ENCODE measurements around the gene VTN.

The VTN gene

DNA sequence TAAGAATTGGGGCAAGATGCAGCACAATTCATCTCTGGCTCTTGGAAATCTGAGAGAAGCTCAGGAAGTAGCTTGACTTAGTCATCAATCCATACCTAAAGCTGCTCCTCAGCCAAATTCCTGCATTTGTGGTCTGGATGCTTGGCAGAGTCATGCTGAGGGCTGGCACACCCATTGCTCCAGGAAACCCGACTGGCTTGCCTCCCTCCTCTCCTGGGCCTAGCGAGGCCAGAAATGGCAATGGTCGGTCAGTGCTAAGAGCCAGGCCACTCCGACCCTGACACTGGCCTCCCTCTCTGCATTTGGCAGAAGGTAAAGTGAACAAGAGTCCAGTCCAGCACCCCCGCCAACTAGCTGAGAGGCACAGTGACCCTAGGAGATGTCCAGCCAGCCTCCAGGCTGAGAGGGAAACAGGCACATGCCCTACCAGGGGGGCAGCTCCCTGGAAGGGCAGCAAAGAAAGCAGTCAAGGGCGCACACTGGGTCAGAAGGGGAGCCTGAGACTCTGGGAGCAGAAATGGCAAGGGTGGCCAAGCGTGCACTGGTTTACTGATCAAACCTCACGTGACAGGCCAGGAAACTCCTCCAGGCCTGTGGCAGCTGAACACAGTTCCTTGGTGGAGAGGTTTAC is 22.7 kb downstream of the VTN start:
- no peak overlapping the region for H3K4me3 ChIP-seq
- peaks cover 0 to 30% (median 14%) of the 10 kb centered on the region in 4 donors for H3K4me1 ChIP-seq
- H3K27me3 ChIP-seq = no peaks in the 10 kb centered on the region
- intact Hi-C loops (cut with DNase I; ENCODE audit: low total_unique reads) = no loop called here
- peak overlapping the region; percentile 33 to 39 for H3K27ac ChIP-seq
- no peak for TF ChIP-seq CTCF (IDR thresholded peaks at IDR 0.05)
- H3K9me3 ChIP-seq = no peaks in the 10 kb centered on the region
- no peak for DNase-seq
- H3K36me3 ChIP-seq = peaks cover 32 to 100% (median 98%) of the 10 kb centered on the region in 3 donors

- Histone ChIP-seq H3K4me3 (no peak overlapping the region), H3K27me3 (no peaks in the 10 kb centered on the region), H3K36me3 (peaks cover 32 to 100% (median 98%) of the 10 kb centered on the region in 3 donors), H3K9me3 (no peaks in the 10 kb centered on the region), H3K27ac (peak overlapping the region; percentile 33 to 39), H3K4me1 (peaks cover 0 to 30% (median 14%) of the 10 kb centered on the region in 4 donors)
- no peak for TF ChIP-seq CTCF (IDR thresholded peaks at IDR 0.05)
- intact Hi-C loops (cut with DNase I; ENCODE audit: low total_unique reads) = no loop called here
- no peak for DNase-seq
These were observed 23.3 kb downstream of the VTN start for GRCh38 chr17:28346746-28347246.

- intact Hi-C loops (cut with DNase I; ENCODE audit: low total_unique reads) = no loop called here
- H3K9me3 ChIP-seq = no peaks in the 10 kb centered on the region
- H3K4me3 ChIP-seq = no peak overlapping the region
- peaks cover 0 to 30% (median 14%) of the 10 kb centered on the region in 4 donors for H3K4me1 ChIP-seq
- TF ChIP-seq CTCF (IDR thresholded peaks at IDR 0.05) = no peak
- peak overlapping the region in 1 of 2 donors; percentile 7 for H3K27ac ChIP-seq
- DNase-seq = no peak
- peaks cover 32 to 100% (median 98%) of the 10 kb centered on the region in 3 donors for H3K36me3 ChIP-seq
- no peaks in the 10 kb centered on the region for H3K27me3 ChIP-seq
These were observed 23.9 kb downstream of the VTN start for GRCh38 chr17:28346199-28346580.

- intact Hi-C loops (cut with DNase I; ENCODE audit: low total_unique reads) = no loop called here
- H3K9me3 ChIP-seq = no peaks in the 10 kb centered on the region
- H3K4me1 ChIP-seq = peaks cover 0 to 30% (median 14%) of the 10 kb centered on the region in 4 donors
- no peak overlapping the region for H3K4me3 ChIP-seq
- no peak for DNase-seq
- peaks cover 32 to 100% (median 98%) of the 10 kb centered on the region in 3 donors for H3K36me3 ChIP-seq
- H3K27ac ChIP-seq = peak overlapping the region in 1 of 2 donors; percentile 7
- no peak for TF ChIP-seq CTCF (IDR thresholded peaks at IDR 0.05)
- H3K27me3 ChIP-seq = no peaks in the 10 kb centered on the region
These were observed 24.5 kb downstream of the VTN start for GRCh38 chr17:28345419-28346198.

DNA sequence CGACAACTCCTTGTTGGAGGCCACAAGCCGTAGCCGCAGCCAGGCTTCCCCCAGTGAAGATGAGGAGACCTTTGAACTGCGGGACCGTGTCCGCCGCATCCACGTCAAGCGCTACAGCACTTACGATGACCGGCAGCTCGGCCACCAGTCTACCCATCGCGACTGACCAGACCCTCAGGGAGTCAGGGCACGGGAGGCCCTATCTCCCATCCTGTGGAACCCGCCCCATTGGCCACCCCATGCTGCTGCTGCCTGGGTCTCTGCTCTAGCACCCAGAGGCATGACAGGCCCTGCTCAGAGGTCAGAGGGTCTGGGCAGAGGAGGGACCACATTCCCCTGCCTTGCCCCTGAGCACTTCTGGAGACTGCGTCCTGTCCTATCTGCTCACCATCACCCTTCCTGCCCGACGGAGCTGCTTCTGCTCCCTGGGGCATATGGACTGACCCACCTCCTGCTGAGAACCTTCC is 25.6 kb downstream of the VTN start:
- intact Hi-C loops (cut with DNase I; ENCODE audit: low total_unique reads) = no loop called here
- Histone ChIP-seq H3K9me3 (no peaks in the 10 kb centered on the region), H3K4me3 (no peak overlapping the region), H3K27ac (no peak overlapping the region), H3K4me1 (peaks cover 0 to 30% (median 14%) of the 10 kb centered on the region in 4 donors), H3K36me3 (peaks cover 34 to 100% (median 98%) of the 10 kb centered on the region in 3 donors), H3K27me3 (no peaks in the 10 kb centered on the region)
- no peak for DNase-seq
- no peak for TF ChIP-seq CTCF (IDR thresholded peaks at IDR 0.05)

Data from tibial artery (tissue), 4 donors.